HK-2 (cell line): ENCODE results near the gene PNPLA7.
A peak's percentile ranks its signal among the peaks of the same experiment; 100 is the strongest.
"Not testable (repeated sequence)": the region's sequence is repeated elsewhere in the genome, so short reads cannot be mapped to it uniquely, and the experiment has no call there.

Source experiments
- DNase-seq: peaks from one replicate; pipeline ENCODE4 v3.0.0-alpha.2; 2018; ENCODE audit not compliant: unreplicated experiment

The PNPLA7 gene

GRCh38 chr9:137452006-137452760 lies 98.0 kb downstream of the PNPLA7 start:
- DNase-seq = no peak

GRCh38 chr9:137451264-137452005 lies 98.8 kb downstream of the PNPLA7 start:
- DNase-seq = not testable (repeated sequence)

DNA sequence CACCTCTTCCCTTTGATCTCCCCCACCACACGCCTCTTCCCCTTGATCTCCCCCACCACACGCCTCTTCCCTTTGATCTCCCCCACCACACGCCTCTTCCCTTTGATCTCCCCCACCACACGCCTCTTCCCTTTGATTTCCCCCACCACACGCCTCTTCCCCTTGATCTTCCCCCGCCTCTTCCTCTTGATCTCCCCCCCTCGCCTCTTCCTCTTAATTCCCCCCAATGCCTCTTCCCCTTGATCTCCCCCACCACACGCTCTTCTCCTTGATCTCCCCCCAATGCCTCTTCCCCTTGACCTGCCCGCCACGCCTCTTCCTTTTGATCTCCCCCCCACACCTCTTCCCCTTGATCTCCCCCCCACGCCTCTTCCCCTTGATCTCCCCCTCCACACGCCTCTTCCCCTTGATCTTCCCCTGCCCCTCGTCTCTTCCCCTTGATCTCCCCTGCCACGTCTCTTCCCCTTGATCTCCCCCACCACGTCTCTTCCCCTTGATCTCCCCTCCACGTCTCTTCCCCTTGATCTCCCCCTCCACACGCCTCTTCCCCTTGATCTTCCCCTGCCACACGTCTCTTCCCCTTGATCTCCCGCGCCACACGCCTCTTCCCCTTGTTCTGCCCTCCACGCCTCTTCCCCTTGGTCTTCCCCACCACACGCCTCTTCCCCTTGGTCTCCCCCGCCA lies 99.5 kb downstream of the PNPLA7 start:
- not testable (repeated sequence) for DNase-seq

- DNase-seq = no peak
Measured at GRCh38 chr9:137449931-137450538, 100.2 kb downstream of the PNPLA7 start.

- DNase-seq = no peak
Measured at GRCh38 chr9:137449081-137449844, 100.9 kb downstream of the PNPLA7 start.

GRCh38 chr9:137448602-137448962 lies 101.6 kb downstream of the PNPLA7 start:
- DNase-seq = no peak

DNA sequence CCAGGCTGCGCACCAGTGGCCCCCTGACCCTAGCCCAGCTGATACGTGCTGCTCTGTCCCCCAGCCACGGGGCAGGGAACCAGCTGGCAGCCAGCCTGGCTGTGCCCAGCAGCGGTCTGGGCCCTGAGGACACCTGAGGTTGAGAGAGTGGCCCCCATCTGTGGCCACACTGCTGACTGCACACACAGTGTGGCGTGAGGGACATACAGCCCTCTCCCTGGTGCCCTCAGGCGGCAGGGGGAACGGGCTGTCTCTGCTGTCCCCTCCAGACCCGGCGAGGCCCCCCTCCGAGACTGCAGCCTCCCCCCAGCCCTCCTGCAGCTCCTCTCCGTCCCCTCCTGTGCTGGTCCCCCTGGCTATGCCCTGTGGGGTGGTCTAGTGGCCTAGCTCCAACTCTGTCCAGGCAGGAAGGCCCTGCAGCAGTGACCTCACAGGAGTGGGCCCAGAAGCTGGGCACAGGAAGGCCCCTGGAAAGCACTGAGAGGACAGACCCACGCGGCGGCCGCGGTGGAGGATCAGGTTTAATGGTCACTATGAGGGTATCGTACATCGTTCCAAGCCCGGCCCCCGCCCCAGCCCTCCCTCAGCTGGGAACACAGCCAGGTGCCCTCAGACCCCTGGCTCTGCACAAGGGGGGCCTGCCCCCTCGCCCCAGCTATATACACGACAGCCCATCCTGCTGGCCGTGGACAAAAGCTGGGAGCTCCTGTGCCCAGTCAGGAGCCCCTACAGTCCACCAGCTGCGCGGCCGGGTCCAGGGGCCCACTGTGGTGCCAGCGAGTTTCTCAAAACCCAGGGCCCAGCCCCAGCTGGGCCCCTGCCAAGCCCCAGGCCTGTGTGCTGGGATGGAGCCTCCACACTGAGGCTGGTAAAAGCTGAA lies 102.2 kb downstream of the PNPLA7 start:
- no peak for DNase-seq

DNA sequence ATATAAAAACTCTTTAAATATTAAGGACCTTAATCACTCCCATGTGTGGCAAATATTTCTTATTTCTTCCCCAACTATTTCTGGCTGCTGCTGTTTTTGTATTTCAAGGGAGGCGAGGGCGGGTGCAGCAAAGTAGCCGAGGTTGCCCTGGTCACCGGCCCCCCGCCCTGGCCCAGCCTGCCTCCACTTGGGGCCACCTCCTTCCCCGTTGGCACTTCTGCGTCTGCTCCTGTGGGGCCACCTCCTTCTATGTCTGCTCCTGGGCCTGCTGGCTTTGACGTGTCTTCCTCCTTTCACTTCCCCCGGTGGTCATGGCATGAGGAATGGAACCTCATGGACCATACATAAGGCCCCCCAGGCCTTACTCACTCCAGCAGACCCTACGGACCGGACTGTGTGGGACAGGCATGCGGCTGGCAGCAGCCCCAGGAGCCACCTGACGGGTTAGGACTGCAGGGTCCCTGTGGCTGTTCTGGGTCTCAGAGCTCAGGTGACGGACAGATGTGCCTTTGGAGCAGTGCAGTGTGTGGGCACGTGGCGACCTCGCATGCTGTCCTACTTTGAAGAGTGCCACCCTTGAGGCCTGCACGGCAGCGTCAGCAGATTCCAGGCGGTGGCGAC lies 103.2 kb downstream of the PNPLA7 start:
- no peak for DNase-seq

GRCh38 chr9:137445930-137446431 lies 104.2 kb downstream of the PNPLA7 start:
- no peak for DNase-seq

DNA sequence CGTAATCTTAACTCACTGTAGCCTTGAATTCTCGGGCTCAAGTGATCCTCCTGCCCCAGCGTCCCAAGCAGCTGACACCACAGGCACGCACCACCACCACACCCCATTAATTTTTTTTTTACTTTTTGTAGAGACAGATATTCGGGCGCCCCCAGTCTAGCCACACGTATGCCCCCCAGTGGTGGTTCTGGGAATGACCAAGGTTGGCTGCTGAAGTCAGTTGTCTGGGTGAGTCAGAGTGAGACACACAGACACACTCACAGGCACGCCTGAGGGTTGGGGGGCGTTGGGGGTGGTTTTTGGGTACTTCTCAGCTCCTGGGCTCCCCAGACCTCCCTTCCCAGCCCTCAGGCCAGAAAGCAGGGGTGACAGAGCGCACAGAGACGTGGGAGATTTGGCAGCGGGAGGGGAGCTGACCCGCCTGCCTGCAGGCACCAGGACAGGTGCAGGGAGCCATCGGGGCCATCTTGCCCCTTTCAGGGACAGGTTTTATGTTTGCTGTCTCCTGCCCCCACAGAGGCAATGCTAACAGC lies 104.9 kb downstream of the PNPLA7 start:
- peak; percentile 86 for DNase-seq

- DNase-seq = no peak
Measured at GRCh38 chr9:137444106-137444790, 106.0 kb downstream of the PNPLA7 start.

DNA sequence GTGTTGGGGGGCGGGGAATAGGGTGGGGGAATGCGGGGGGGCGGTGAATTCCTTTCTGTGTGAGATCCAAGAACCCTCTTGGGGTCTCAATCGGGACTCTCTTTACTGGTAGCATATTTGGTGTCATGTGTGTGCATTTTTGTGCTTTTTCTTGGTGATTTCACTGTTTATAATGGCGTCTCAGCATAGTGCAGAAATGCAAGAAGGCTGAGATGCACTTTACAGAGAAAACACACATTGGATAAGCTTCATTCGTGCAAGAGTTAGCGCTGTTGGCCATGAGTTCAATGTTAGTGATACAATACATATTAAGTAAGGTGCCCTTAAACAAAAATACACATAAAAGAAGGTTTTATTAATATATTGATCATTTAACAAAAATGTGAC lies 108.3 kb downstream of the PNPLA7 start:
- no peak for DNase-seq

DNA sequence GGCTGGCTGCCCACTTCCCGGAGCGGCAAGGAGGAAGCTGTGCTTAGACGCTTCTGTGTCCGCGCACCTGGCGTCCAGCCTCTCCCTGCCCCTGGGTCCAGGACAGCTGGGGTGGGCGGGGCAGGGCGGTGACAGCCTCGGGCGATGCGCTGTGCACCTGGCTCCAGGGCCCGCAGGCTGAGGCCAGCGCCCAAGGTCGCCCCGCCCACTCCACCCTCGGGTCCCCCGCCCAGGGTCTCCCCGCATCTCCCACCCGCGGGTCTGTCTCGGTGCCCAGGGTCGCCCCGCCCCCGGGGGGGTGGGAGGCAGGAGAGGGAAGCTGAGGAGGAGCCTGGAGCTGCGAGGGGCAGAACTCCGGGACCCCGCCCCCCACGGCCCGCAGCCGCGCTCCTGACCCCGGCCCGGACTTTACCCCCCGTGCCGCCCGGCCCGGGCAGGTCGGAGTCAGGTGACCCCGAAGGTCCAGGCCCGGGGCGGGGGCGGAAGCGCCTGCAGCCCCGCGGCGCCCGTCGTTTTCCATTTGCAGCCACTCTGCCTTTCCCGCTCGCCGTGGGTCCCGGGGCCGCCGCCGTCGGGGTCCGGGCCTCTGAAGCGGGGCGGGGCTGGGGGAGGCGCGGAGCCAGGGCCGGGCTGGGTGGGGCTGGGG lies 108.8 kb downstream of the PNPLA7 start, which contains the start of gene ENTPD8:
ENTPD8 (minus strand) TSS at position 69 of the 646 bp plus-strand sequence. CDS start 3,072 bp downstream, outside the sequence.
- DNase-seq = no peak

DNA sequence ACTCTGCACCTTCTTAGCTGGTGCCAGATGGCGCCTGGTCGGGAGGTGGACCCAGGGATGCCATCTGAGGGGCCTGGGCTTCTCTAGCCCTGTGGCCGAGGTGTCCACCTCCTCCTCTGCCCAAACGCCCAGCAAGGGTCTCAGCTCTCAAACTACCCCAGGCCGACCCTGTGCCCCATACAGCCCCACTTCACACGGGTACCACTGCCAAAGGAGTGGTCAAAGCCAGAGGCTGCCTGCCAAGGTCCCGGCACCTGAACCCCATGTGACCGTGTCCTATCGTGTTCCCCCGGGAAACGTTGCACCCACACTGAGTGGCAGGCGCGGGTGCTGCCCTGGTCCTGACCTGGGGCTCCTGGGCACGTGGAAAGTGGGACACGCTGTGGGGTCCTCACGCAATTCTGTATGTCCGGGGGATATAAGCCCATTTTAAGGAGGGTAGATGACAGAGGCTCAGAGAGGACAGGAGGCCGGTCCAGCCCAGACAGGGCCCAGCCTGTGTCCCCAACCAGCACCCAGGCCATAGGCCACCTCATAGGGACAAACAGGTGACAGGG lies 111.0 kb downstream of the PNPLA7 start:
- DNase-seq = no peak

- DNase-seq = no peak
Measured at GRCh38 chr9:137438591-137439157, 111.5 kb downstream of the PNPLA7 start.

- no peak for DNase-seq
Measured at GRCh38 chr9:137437691-137438590, 112.3 kb downstream of the PNPLA7 start.
